ENCODE data around the gene FSTL1.

DNA sequence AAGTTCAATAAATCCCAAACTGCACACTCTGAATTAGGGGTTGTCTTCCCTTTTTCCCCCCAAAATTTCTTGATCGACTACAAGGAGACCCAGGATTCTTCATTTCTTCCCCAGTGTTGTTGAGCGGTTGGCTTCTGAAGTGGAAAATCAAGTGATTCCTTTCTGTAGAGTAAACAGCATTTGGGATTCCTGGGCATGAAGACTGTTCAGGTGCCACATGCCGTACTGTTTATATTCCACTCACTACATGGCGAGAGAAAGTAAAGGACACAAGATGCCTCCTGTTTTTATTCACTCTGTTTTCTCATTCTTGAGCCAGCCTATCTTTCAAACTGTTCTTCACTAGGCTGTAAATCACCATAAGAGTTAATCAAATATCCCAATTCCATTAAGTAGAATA lies 12.6 kb downstream of the FSTL1 start:
- TF ChIP-seq, protein P1, sequence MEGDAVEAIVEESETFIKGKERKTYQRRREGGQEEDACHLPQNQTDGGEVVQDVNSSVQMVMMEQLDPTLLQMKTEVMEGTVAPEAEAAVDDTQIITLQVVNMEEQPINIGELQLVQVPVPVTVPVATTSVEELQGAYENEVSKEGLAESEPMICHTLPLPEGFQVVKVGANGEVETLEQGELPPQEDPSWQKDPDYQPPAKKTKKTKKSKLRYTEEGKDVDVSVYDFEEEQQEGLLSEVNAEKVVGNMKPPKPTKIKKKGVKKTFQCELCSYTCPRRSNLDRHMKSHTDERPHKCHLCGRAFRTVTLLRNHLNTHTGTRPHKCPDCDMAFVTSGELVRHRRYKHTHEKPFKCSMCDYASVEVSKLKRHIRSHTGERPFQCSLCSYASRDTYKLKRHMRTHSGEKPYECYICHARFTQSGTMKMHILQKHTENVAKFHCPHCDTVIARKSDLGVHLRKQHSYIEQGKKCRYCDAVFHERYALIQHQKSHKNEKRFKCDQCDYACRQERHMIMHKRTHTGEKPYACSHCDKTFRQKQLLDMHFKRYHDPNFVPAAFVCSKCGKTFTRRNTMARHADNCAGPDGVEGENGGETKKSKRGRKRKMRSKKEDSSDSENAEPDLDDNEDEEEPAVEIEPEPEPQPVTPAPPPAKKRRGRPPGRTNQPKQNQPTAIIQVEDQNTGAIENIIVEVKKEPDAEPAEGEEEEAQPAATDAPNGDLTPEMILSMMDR (IDR thresholded peaks at IDR 0.05): no peak
- no peak for TF ChIP-seq POLR2A (IDR thresholded peaks at IDR 0.05)

Measured in heart left ventricle (tissue), 13 donors.